ENCODE data around the gene CEP250. TPM values are rescaled to one million over a fixed set of nuclear protein-coding genes. Genes with fewer than 3 reads are reported as not detected.

Gene CEP250
- total RNA-seq, 2 experiments from 2014 or later = 48.8 to 55.5 TPM

DNA sequence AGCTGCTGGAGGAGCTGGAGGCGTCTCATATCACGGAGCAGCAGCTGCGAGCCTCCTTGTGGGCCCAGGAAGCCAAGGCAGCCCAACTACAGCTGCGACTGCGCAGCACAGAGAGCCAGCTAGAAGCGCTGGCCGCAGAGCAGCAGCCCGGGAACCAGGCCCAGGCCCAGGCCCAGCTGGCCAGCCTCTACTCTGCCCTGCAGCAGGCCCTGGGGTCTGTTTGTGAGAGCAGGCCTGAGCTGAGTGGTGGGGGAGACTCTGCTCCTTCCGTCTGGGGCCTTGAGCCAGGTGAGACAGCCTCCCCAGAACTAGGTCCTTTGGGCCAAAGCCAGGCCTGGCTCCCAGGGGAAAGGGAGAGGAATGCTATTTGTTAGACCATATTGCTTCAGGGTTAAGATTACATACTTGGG is 42.4 kb downstream of the CEP250 start:
- Mint-ChIP-seq H3K9me3 (no peaks in the 10 kb centered on the region), H3K4me1 (peaks cover 6% of the 10 kb centered on the region), H3K36me3 (peaks cover 43% of the 10 kb centered on the region), H3K4me3 (no peak overlapping the region), H3K27me3 (no peaks in the 10 kb centered on the region), H3K27ac (peak overlapping the region; percentile 27)
- DNase-seq = no peak

DNA sequence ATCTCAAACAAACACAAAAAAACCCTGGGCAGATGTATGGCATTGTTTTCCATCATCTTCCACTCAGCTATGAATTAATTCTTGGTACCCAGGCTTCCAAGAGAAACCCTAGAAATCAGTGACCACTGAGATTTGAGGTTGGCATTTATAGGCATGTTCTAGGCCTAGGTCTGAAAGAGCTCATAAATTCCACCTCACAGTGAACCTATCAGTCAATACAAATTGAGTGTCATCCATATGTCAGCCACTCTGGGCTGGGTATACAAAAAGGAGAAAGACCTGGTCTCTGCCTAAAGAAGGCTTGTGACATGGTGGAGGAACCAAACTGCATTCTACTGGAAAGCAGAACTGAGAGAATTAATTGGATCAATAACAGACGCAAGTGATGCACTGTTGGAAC is 43.9 kb downstream of the CEP250 start:
- H3K36me3 Mint-ChIP-seq = peaks cover 47% of the 10 kb centered on the region
- H3K4me1 Mint-ChIP-seq = peaks cover 2% of the 10 kb centered on the region
- no peaks in the 10 kb centered on the region for H3K9me3 Mint-ChIP-seq
- H3K27me3 Mint-ChIP-seq = no peaks in the 10 kb centered on the region
- H3K27ac Mint-ChIP-seq = no peak overlapping the region
- no peak overlapping the region for H3K4me3 Mint-ChIP-seq
- no peak for DNase-seq

- Mint-ChIP-seq H3K4me1 (peaks cover 18% of the 10 kb centered on the region), H3K27me3 (no peaks in the 10 kb centered on the region), H3K9me3 (no peaks in the 10 kb centered on the region), H3K4me3 (no peak overlapping the region), H3K36me3 (peaks cover 45% of the 10 kb centered on the region), H3K27ac (no peak overlapping the region)
- DNase-seq = no peak
These were observed 47.0 kb downstream of the CEP250 start for GRCh38 chr20:35502352-35502751.

- no peaks in the 10 kb centered on the region for H3K27me3 Mint-ChIP-seq
- no peak overlapping the region for H3K4me3 Mint-ChIP-seq
- H3K4me1 Mint-ChIP-seq = peaks cover 18% of the 10 kb centered on the region
- H3K9me3 Mint-ChIP-seq = no peaks in the 10 kb centered on the region
- no peak for DNase-seq
- no peak overlapping the region for H3K27ac Mint-ChIP-seq
- peaks cover 41% of the 10 kb centered on the region for H3K36me3 Mint-ChIP-seq
These were observed 47.9 kb downstream of the CEP250 start for GRCh38 chr20:35503281-35503680.

GRCh38 chr20:35503841-35504561 is 48.6 kb downstream of the CEP250 start:
- peaks cover 41% of the 10 kb centered on the region for H3K36me3 Mint-ChIP-seq
- no peak overlapping the region for H3K4me3 Mint-ChIP-seq
- no peaks in the 10 kb centered on the region for H3K27me3 Mint-ChIP-seq
- H3K4me1 Mint-ChIP-seq = peaks cover 18% of the 10 kb centered on the region
- no peak for DNase-seq
- no peaks in the 10 kb centered on the region for H3K9me3 Mint-ChIP-seq
- no peak overlapping the region for H3K27ac Mint-ChIP-seq

DNA sequence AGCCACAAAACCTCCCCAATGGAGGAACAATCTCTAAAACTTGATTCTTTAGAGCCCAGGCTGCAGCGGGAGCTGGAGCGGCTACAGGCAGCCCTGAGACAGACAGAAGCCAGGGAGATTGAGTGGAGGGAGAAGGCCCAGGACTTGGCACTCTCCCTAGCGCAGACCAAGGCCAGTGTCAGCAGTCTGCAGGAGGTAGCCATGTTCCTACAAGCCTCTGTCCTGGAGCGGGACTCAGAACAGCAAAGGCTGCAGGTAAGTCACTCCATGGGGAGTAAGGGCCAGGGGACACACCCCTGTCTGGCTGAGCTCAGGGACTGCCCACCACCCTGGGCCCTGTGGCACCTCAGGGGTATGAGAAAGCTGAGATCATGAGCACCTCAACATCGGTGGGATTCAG is 49.4 kb downstream of the CEP250 start:
- Mint-ChIP-seq H3K9me3 (no peaks in the 10 kb centered on the region), H3K4me3 (no peak overlapping the region)

GRCh38 chr20:35506179-35506578 is 50.8 kb downstream of the CEP250 start:
- Mint-ChIP-seq H3K4me3 (no peak overlapping the region), H3K4me1 (peaks cover 18% of the 10 kb centered on the region), H3K9me3 (no peaks in the 10 kb centered on the region), H3K27me3 (no peaks in the 10 kb centered on the region), H3K36me3 (peaks cover 25% of the 10 kb centered on the region), H3K27ac (peak overlapping the region; percentile 64)
- DNase-seq = no peak

More for the DNA sequence above, 49.4 kb downstream of the CEP250 start:
- Mint-ChIP-seq H3K36me3 (peaks cover 37% of the 10 kb centered on the region), H3K27ac (peak overlapping the region; percentile 71), H3K27me3 (no peaks in the 10 kb centered on the region), H3K4me1 (peaks cover 18% of the 10 kb centered on the region)
- no peak for DNase-seq

- no peak for DNase-seq
- H3K27me3 Mint-ChIP-seq = no peaks in the 10 kb centered on the region
- H3K36me3 Mint-ChIP-seq = peaks cover 24% of the 10 kb centered on the region
- H3K4me3 Mint-ChIP-seq = no peak overlapping the region
- no peaks in the 10 kb centered on the region for H3K9me3 Mint-ChIP-seq
- H3K4me1 Mint-ChIP-seq = peaks cover 18% of the 10 kb centered on the region
- H3K27ac Mint-ChIP-seq = peak overlapping the region; percentile 43
These were observed 51.7 kb downstream of the CEP250 start for GRCh38 chr20:35506872-35507638.

DNA sequence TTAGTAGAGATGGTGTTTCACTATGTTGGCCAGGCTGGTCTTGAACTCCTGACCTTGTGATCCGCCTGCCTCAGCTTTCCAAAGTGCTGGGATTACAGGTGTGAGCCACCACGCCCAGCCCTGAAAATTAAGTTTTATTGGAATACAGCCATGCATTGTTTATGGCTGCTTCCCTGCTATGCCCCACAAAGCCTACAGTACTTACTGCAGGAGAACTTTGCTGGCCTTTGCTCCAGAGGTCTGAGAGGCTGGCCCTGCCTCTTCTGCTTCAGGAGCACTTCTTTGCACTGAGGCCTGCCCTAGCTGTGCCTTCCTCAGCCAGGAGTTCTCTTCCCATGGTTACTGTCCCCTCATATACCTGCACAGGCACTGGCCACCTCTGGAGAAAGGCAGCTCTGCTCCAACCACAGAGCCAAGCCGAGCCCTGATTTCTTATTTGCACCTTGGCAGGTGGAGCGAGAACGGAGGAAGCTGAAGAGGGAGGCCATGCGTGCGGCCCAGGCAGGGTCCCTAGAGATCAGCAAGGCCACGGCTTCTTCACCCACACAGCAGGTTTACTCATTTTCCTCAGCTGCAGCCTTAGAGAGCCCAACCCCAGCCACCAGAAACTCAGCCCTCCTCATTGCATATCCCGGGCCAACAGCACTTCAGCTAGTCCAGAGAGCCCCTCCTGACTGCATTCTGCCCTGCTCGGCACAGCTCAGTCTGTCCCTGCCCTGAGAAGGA is 53.3 kb downstream of the CEP250 start:
- peaks cover 18% of the 10 kb centered on the region for H3K4me1 Mint-ChIP-seq
- peaks cover 12% of the 10 kb centered on the region for H3K36me3 Mint-ChIP-seq
- peak overlapping the region; percentile 4 for H3K27ac Mint-ChIP-seq
- H3K27me3 Mint-ChIP-seq = no peaks in the 10 kb centered on the region
- H3K4me3 Mint-ChIP-seq = no peak overlapping the region
- no peak for DNase-seq
- H3K9me3 Mint-ChIP-seq = no peaks in the 10 kb centered on the region

- Mint-ChIP-seq H3K27ac (no peak overlapping the region), H3K4me1 (peaks cover 11% of the 10 kb centered on the region), H3K9me3 (no peaks in the 10 kb centered on the region), H3K4me3 (no peak overlapping the region), H3K27me3 (no peaks in the 10 kb centered on the region), H3K36me3 (peaks cover under 1% of the 10 kb centered on the region)
- DNase-seq = no peak
These were observed 55.7 kb downstream of the CEP250 start for GRCh38 chr20:35510951-35511735.

DNA sequence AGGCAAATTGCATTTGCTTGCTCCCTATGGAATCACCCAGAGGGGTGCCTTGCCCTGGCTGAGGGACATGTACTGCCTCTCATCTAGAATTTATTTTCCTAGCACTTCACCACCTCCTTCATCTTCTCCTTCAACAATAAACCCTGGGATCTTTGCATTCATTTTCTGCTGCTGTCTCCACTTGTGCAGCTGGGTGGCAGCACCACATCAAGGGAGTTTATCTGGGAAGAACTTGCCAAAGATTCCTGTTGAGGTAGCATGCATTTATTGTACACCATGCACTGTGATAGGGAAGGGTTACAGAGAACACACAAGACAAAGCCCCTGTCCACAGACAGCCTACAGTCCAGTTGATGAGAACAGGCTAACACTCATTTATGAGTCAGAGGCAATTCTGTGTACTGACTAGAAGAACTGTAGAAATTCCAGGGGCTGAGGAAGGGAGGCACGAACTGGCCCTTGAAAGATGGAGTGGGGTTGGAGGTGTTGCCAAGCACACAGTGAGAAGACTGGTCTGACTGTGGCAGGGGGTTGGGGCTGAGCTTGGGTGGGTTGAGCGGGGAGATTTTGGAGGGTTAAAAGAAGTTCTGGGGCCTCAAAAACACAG is 56.5 kb downstream of the CEP250 start:
- DNase-seq = no peak
- no peak overlapping the region for H3K27ac Mint-ChIP-seq
- no peaks in the 10 kb centered on the region for H3K27me3 Mint-ChIP-seq
- peaks cover 4% of the 10 kb centered on the region for H3K4me1 Mint-ChIP-seq
- H3K4me3 Mint-ChIP-seq = no peak overlapping the region
- no peaks in the 10 kb centered on the region for H3K36me3 Mint-ChIP-seq
- H3K9me3 Mint-ChIP-seq = no peaks in the 10 kb centered on the region

DNA sequence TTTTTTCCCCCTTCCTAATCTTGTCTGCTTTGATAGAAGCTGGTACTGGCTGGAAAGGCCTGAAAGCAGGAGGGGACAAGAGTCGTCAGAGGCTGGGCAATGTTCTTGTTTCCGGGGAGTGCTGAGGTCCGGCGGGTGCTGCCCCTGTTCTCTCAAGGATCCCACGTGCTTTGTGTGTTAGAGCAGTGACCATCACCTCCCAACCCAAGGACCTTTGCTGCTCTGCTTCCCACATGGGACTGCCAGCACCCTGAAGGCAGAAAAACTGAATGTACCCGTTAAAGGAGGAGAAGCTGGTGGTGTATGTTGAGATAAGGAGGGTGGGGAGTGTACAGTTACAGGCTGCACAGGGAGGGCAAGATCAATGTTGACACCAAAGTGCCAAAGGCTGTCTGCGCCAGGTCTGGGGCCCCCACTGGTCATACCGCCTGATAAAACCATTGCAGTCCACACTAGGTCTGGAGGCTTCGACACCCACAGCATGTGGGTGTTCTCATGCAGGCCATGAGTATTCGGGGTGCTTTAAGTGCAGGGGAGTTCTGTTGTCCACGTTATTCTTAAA is 59.1 kb downstream of the CEP250 start:
- H3K27me3 Mint-ChIP-seq = no peaks in the 10 kb centered on the region
- no peak for DNase-seq
- H3K9me3 Mint-ChIP-seq = no peaks in the 10 kb centered on the region
- no peak overlapping the region for H3K27ac Mint-ChIP-seq
- H3K4me1 Mint-ChIP-seq = no peaks in the 10 kb centered on the region
- H3K4me3 Mint-ChIP-seq = no peak overlapping the region
- H3K36me3 Mint-ChIP-seq = no peaks in the 10 kb centered on the region

GRCh38 chr20:35515341-35515740 is 59.9 kb downstream of the CEP250 start:
- Mint-ChIP-seq H3K9me3 (no peaks in the 10 kb centered on the region), H3K27ac (no peak overlapping the region), H3K36me3 (no peaks in the 10 kb centered on the region), H3K4me3 (no peak overlapping the region), H3K27me3 (no peaks in the 10 kb centered on the region), H3K4me1 (no peaks in the 10 kb centered on the region)
- DNase-seq = no peak

- DNase-seq = no peak
- Mint-ChIP-seq H3K4me1 (no peaks in the 10 kb centered on the region), H3K27me3 (no peaks in the 10 kb centered on the region), H3K9me3 (no peaks in the 10 kb centered on the region), H3K4me3 (no peak overlapping the region), H3K36me3 (no peaks in the 10 kb centered on the region), H3K27ac (no peak overlapping the region)
These were observed 60.7 kb downstream of the CEP250 start for GRCh38 chr20:35515949-35516645.
